ENCODE results near the gene EPB42. TPM values are rescaled to one million over a fixed set of nuclear protein-coding genes. Genes with fewer than 3 reads are reported as not detected.

The EPB42 gene
- polyA plus RNA-seq, 1 donor (not counting 4 experiments of a cell fraction or from before 2014, with no cell fraction given): not detected

GRCh38 chr15:43241100-43241499 lies 20.3 kb upstream of the EPB42 start:
- dilution Hi-C loops (cut with MboI; ENCODE audit: extremely low pct_ligation_motif_present, low sequenced_read_pairs): no loop called here
- TF ChIP-seq EZH2 (IDR thresholded peaks at IDR 0.05; ENCODE audit: low read length) (no peak), CTCF (optimal IDR thresholded peaks at IDR 0.05 in 1 of 3, IDR thresholded peaks at IDR 0.05 in 1 of 3, conservative IDR thresholded peaks at IDR 0.05 in 1 of 3; ENCODE audit: extremely low read depth in 1 of 3, insufficient read depth in 2 of 3, low read length in 3 of 3) (no peak)
- H3K9me3 ChIP-seq (ENCODE audit: control insufficient read depth, low read depth, low read length): no peaks in the 10 kb centered on the region
- H3K4me3 ChIP-seq (ENCODE audit: control insufficient read depth in 2 of 3, extremely low read depth in 1 of 3, insufficient read depth in 2 of 3, low read depth in 1 of 3, low read length in 3 of 3): no peak overlapping the region
- no peak overlapping the region for H3K4me2 ChIP-seq (ENCODE audit: control insufficient read depth, extremely low read depth, insufficient read depth, low read depth, low read length)
- DNase-seq (ENCODE audit: low read depth, low spot score) (no peak), FAIRE-seq (no peak)
- H3K4me1 ChIP-seq (ENCODE audit: control insufficient read depth, extremely low read depth, insufficient read depth, low read length): peaks cover 6% of the 10 kb centered on the region
- H3K27ac ChIP-seq (ENCODE audit: control insufficient read depth, insufficient read depth, low read length): no peak overlapping the region
- no peak overlapping the region for H2AFZ ChIP-seq (ENCODE audit: control insufficient read depth, low read length)
- no peaks in the 10 kb centered on the region for H3K9me1 ChIP-seq (ENCODE audit: control insufficient read depth, extremely low read depth, insufficient read depth, low read length)
- H3K9ac ChIP-seq (ENCODE audit: control insufficient read depth, extremely low read depth, insufficient read depth, low read length): no peak overlapping the region
- H3K36me3 ChIP-seq (ENCODE audit: control insufficient read depth in 2 of 2, extremely low read depth in 1 of 2, insufficient read depth in 2 of 2, low read length in 2 of 2): no peaks in the 10 kb centered on the region
- peaks cover 4% of the 10 kb centered on the region for H3K27me3 ChIP-seq (ENCODE audit: control insufficient read depth, extremely low read depth, insufficient read depth, low read length)
- no peaks in the 10 kb centered on the region for H4K20me1 ChIP-seq (ENCODE audit: control insufficient read depth, extremely low read depth, insufficient read depth, low read length)
- no peaks in the 10 kb centered on the region for H3K79me2 ChIP-seq (ENCODE audit: control insufficient read depth, insufficient read depth, low read length)

GRCh38 chr15:43239732-43240491 lies 19.1 kb upstream of the EPB42 start:
- no peak overlapping the region for H2AFZ ChIP-seq (ENCODE audit: control insufficient read depth, low read length)
- H3K36me3 ChIP-seq (ENCODE audit: control insufficient read depth in 2 of 2, extremely low read depth in 1 of 2, insufficient read depth in 2 of 2, low read length in 2 of 2): no peaks in the 10 kb centered on the region
- FAIRE-seq (no peak), DNase-seq (ENCODE audit: low read depth, low spot score) (no peak)
- H3K9me1 ChIP-seq (ENCODE audit: control insufficient read depth, extremely low read depth, insufficient read depth, low read length): no peaks in the 10 kb centered on the region
- H3K9ac ChIP-seq (ENCODE audit: control insufficient read depth, extremely low read depth, insufficient read depth, low read length): no peak overlapping the region
- H3K27me3 ChIP-seq (ENCODE audit: control insufficient read depth, extremely low read depth, insufficient read depth, low read length): peaks cover 4% of the 10 kb centered on the region
- no peak for TF ChIP-seq EZH2 (IDR thresholded peaks at IDR 0.05; ENCODE audit: low read length)
- TF ChIP-seq CTCF (optimal IDR thresholded peaks at IDR 0.05 in 1 of 3, IDR thresholded peaks at IDR 0.05 in 1 of 3, conservative IDR thresholded peaks at IDR 0.05 in 1 of 3; ENCODE audit: extremely low read depth in 1 of 3, insufficient read depth in 2 of 3, low read length in 3 of 3): no peak
- peaks cover 6% of the 10 kb centered on the region for H3K4me1 ChIP-seq (ENCODE audit: control insufficient read depth, extremely low read depth, insufficient read depth, low read length)
- no peak overlapping the region for H3K27ac ChIP-seq (ENCODE audit: control insufficient read depth, insufficient read depth, low read length)
- no peak overlapping the region for H3K4me3 ChIP-seq (ENCODE audit: control insufficient read depth in 2 of 3, extremely low read depth in 1 of 3, insufficient read depth in 2 of 3, low read depth in 1 of 3, low read length in 3 of 3)
- H3K9me3 ChIP-seq (ENCODE audit: control insufficient read depth, low read depth, low read length): no peaks in the 10 kb centered on the region
- H3K4me2 ChIP-seq (ENCODE audit: control insufficient read depth, extremely low read depth, insufficient read depth, low read depth, low read length): no peak overlapping the region
- dilution Hi-C loops (cut with MboI; ENCODE audit: extremely low pct_ligation_motif_present, low sequenced_read_pairs): no loop called here
- H3K79me2 ChIP-seq (ENCODE audit: control insufficient read depth, insufficient read depth, low read length): no peaks in the 10 kb centered on the region
- H4K20me1 ChIP-seq (ENCODE audit: control insufficient read depth, extremely low read depth, insufficient read depth, low read length): no peaks in the 10 kb centered on the region
